ENCODE measurements around the gene KIF3B.
"Not testable (repeated sequence)": the region's sequence is repeated elsewhere in the genome, so short reads cannot be mapped to it uniquely, and the experiment has no call there.

Gene KIF3B

DNA sequence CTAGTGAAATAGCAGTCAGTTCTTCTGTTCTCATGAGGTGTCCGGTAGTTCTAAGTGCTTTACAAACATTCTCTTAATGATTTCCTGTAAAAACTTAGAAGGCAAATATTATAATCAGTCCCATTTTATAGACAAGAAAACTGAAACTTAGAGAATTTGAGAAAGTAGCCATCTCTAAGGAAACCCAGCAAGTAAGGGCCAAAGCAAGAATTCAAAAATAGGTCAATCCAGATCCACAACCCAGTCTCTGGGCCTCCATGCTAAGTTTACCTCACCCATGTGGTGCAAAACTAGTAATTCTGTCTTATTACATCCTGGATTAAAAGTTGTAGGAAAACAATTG lies 53.1 kb downstream of the KIF3B start:
- DNase-seq (ENCODE audit: low read depth), result no peak

DNA sequence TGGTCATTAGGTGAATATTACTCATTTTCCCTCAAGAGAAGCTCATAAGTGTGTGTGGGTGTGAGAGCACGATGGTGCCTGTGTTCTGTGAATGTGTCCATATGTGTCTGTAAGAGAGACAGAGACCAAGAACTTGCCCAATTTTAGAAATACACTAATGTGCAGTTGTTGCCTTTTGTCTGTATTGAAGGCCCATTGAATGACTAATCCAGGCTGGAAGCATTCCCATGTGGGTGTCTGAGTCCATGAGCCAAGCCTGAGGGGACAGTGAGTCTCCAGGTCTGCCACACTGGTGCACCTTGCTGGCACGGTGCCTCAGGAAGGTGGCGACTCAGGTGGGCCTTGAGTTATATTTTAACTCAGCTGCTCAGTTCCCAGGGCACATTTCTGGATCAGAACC lies 55.2 kb downstream of the KIF3B start:
- no peak for DNase-seq (ENCODE audit: low read depth)

DNA sequence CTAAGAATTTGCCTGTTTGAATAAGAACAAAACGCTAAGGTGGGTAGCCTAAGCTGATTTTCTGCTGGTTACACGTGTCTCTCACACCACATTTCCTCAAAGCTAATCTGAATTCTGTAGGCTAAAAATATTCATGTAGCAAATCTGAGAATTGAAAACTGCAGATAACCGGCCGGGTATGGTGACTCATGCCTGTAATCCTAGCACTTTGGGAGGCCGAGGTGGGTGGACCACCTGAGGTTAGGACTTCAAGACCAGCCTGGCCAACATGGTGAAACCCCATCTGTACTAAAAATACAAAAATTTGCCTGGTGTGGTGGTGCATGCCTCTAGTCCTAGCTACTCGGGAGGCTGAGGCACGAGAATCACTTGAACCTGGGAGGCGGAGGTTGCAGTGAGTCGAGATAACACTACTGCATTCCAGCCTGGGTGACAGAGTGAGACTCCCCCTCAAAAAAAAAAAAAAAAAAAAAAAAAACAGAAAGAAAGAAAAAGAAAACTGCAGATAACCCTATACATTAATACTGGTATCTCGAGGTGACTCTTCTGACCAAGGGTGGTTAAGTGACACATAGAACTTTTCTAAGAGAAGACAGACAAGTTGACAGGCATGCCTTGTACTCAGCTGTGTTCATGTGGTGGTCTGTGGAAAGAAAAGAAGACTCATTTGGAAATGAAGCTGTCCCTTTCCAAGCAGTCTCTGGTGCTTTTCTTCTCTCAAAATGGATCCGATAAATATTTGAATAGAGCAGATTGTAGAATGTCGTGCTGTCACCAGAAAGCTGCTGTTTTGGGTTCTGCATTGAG lies 55.9 kb downstream of the KIF3B start:
- DNase-seq (ENCODE audit: low read depth), result peak; percentile 24

DNA sequence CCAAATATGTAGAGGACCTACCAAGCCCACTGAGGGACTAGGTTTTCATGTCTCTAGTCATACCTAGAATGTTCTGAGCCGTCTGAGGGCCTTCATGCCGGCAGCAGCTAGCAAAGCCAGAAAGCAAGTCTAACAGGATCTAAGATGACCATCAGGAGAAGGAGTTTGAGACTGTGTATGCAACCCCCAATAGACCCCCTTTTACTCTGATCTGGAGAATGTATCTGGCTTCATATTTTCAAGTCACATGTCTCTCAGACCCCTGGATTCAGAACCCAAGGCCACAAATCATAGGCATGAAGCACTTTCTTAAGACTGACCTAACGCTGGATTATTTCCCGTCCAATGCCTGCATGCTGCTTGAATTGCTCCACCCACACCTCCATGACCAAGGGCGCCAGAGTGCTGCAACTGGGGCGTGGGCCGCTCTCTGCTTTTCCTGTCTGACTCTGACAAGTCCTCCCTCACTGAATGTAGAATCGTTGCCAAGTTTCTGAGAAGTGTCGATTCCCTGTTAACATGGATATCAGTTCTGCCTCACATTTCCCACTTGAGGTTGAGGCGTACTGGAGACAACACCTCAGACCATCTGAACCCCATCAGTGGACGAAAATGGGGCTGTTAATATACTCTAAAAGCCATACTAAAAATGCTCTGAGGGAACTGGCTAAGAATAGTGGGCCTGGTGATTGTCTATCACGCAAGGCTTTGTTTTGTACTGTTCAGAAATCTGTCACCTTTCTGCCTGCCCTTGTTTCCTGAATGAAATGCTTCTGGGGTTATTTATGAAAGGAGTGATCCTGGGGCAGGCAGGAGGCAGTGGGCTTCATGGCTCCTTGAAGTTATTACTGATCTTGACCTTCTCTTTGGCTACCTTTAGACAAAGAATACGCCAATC lies 56.8 kb downstream of the KIF3B start:
- DNase-seq (ENCODE audit: low read depth), result peak; percentile 32

DNA sequence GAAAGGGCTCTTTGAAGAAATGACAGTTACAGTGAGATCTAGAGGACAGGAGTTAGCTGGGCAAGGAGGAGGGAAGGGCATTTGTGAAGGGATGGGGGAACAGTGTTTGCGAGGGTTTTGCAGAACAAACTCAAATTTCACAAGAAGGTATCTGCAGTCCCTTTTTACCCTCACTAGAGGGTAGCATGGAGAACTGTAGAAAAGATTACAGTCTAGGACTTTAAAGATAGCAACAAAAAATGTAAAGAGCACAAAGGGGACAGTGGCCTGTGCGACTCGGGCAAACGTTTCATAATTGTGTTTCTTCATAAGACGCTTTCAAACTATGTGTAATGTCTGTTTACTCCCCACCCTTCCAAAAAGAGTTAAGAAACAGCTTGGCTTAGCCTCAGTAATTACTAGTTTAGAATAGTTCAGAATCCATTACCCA lies 59.5 kb downstream of the KIF3B start:
- DNase-seq (ENCODE audit: low read depth), result no peak

- no peak for DNase-seq (ENCODE audit: low read depth)
Measured at GRCh38 chr20:32337937-32338661, 60.6 kb downstream of the KIF3B start.

- no peak for DNase-seq (ENCODE audit: low read depth)
Measured at GRCh38 chr20:32338665-32339064, 61.2 kb downstream of the KIF3B start.

- no peak for DNase-seq (ENCODE audit: low read depth)
Measured at GRCh38 chr20:32339116-32339515, 61.7 kb downstream of the KIF3B start.

DNA sequence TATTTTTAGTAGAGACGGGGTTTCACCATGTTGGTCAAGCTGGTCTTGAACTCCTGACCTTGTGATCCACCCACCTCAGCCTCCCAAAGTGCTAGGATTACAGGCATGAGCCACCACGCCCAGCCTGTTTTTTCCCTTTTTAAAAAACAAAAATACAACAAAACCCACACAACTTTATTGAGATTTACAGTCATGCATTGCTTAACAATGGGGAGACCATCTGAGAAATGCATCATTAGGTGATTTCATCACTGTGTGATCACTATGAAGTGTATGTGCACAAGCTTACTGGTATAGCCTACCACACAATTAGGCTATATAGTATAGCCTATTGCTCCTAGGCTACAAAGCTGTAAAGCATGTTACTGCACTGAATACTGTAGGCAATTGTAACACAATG lies 63.6 kb downstream of the KIF3B start:
- not testable (repeated sequence) for DNase-seq (ENCODE audit: low read depth)

DNA sequence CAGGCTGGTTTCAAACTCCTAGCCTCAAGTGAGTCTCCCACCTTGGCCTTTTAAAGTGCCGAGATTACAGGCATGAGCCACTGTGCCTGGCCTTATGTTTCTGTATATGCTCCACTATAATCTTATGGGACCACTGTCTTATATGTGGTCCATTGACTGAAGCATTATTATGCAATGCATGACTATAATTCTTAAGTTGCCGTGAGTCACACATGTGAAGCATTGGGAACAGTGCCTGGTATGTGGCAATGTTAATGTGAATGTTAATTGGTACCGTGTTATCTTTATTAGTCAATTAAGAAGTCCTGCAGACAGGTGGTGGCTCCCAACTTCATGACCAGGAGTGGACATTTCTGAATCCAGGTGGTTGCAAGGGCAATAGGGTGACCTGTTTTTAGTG lies 66.0 kb downstream of the KIF3B start:
- no peak for DNase-seq (ENCODE audit: low read depth)

- DNase-seq (ENCODE audit: low read depth), result no peak
Measured at GRCh38 chr20:32344835-32345506, 67.5 kb downstream of the KIF3B start.

DNA sequence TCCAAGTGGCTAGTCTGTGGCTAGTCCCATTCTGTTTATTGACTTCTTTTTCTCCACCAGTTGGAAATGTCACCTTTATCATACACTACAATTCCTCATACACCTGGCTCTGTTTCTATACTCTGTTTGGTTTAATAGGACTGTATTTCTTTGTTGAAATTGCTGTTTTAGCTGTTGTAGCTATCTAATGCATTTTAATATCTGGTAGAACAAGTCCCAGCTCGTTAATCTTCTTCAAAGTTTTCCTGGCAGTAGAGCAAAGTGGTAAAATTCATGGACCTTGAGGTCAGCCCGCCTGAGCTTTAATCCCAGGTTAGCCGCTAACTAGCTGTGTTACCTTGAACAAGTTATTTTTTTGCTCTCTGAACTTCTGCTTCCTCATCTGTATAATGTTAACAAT lies 70.8 kb downstream of the KIF3B start:
- DNase-seq (ENCODE audit: low read depth), result no peak

DNA sequence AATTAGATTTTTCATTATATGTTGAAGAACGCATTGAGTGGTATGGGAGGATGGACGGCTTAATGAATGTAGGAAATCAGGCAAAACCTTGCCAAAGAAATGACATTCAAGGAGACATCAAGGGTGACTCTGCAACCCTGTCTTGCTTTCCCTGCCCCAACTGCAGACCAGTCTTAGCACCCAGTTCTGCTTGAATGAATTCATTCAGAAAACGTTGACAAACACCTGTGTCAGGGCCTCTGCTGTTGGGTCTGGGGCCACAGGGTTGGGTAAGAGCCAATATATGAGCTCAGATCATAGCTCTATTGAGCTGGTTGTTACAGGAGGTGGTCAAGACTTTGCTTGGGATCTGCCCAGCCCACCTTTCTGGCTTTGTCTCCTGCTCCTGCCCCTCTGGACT lies 73.0 kb downstream of the KIF3B start:
- no peak for DNase-seq (ENCODE audit: low read depth)

- no peak for DNase-seq (ENCODE audit: low read depth)
Measured at GRCh38 chr20:32352121-32352720, 74.8 kb downstream of the KIF3B start.

GRCh38 chr20:32353848-32354496 lies 76.5 kb downstream of the KIF3B start:
- no peak for DNase-seq (ENCODE audit: low read depth)

- DNase-seq (ENCODE audit: low read depth), result no peak
Measured at GRCh38 chr20:32354592-32355416, 77.4 kb downstream of the KIF3B start.

GRCh38 chr20:32355417-32355841 lies 78.0 kb downstream of the KIF3B start:
- no peak for DNase-seq (ENCODE audit: low read depth)

GRCh38 chr20:32355907-32356621 lies 78.6 kb downstream of the KIF3B start:
- not testable (repeated sequence) for DNase-seq (ENCODE audit: low read depth)

GRCh38 chr20:32356622-32357374 lies 79.3 kb downstream of the KIF3B start:
- no peak for DNase-seq (ENCODE audit: low read depth)
